Coronary artery (tissue), 2 donors: Measurements from ENCODE around the gene CRYBA2.
A peak's percentile ranks its signal among the peaks of the same experiment; 100 is the strongest.

Experiments
- DNase-seq: peaks from one replicate; pipeline ENCODE4 v3.0.0-alpha.2; 2017; ENCODE audit warnings: low spot score
- H3K27ac ChIP-seq, 2 donors: fragments of 200-600 bp; sonication (generic); one replicate each; pipeline ENCODE4 v1.5.1; 2016 to 2019
- H3K4me3 ChIP-seq: fragments of 200-600 bp; sonication (generic); 2 replicates; pipeline ENCODE4 v1.5.1; 2016; ENCODE audit warnings: mild to moderate bottlenecking, moderate library complexity
- CTCF ChIP-seq: fragments of 200-600 bp; sonication (generic); IDR thresholded peaks from one replicate; pipeline ENCODE4 v1.5.1; 2019; ENCODE audit warnings: antibody characterized with exemption

The CRYBA2 gene

GRCh38 chr2:218970894-218971293, 22.3 kb downstream of the CRYBA2 start:
- Histone ChIP-seq H3K4me3 (no peak overlapping the region), H3K27ac (no peak overlapping the region)
- no peak for DNase-seq
- TF ChIP-seq CTCF = no peak

- peak; percentile 19 for DNase-seq
- no peak overlapping the region for H3K4me3 ChIP-seq
- TF ChIP-seq CTCF = no peak
- H3K27ac ChIP-seq = no peak overlapping the region
Observed at GRCh38 chr2:218964041-218964771, 29.0 kb downstream of the CRYBA2 start.

GRCh38 chr2:218963601-218964000, 29.6 kb downstream of the CRYBA2 start:
- DNase-seq = no peak
- Histone ChIP-seq H3K27ac (no peak overlapping the region), H3K4me3 (no peak overlapping the region)
- no peak for TF ChIP-seq CTCF

GRCh38 chr2:218962859-218963492, 30.2 kb downstream of the CRYBA2 start:
- peak overlapping the region; percentile 32 for H3K4me3 ChIP-seq
- H3K27ac ChIP-seq = no peak overlapping the region
- TF ChIP-seq CTCF = no peak
- DNase-seq = no peak

- Histone ChIP-seq H3K4me3 (no peak overlapping the region), H3K27ac (no peak overlapping the region)
- no peak for DNase-seq
- TF ChIP-seq CTCF = no peak
Observed at GRCh38 chr2:218961651-218962570, 31.3 kb downstream of the CRYBA2 start.

GRCh38 chr2:218961229-218961628, 32.0 kb downstream of the CRYBA2 start:
- TF ChIP-seq CTCF = no peak
- H3K27ac ChIP-seq = no peak overlapping the region
- no peak overlapping the region for H3K4me3 ChIP-seq
- no peak for DNase-seq
